Stimulated activated CD8-positive, alpha-beta memory T cell treated with anti-CD3 and anti-CD28 coated beads, Interleukin-15, amount 100 ng/mL, for 24 hours (primary cell): ENCODE data around the gene PGLYRP4.
"Not testable (repeated sequence)": the region's sequence is repeated elsewhere in the genome, so short reads cannot be mapped to it uniquely, and the experiment has no call there.

ENCODE experiments used
- DNase-seq: peaks from one replicate; pipeline ENCODE4 v3.0.0-alpha.2; 2020; ENCODE audit warnings: low read depth

Gene PGLYRP4

DNA sequence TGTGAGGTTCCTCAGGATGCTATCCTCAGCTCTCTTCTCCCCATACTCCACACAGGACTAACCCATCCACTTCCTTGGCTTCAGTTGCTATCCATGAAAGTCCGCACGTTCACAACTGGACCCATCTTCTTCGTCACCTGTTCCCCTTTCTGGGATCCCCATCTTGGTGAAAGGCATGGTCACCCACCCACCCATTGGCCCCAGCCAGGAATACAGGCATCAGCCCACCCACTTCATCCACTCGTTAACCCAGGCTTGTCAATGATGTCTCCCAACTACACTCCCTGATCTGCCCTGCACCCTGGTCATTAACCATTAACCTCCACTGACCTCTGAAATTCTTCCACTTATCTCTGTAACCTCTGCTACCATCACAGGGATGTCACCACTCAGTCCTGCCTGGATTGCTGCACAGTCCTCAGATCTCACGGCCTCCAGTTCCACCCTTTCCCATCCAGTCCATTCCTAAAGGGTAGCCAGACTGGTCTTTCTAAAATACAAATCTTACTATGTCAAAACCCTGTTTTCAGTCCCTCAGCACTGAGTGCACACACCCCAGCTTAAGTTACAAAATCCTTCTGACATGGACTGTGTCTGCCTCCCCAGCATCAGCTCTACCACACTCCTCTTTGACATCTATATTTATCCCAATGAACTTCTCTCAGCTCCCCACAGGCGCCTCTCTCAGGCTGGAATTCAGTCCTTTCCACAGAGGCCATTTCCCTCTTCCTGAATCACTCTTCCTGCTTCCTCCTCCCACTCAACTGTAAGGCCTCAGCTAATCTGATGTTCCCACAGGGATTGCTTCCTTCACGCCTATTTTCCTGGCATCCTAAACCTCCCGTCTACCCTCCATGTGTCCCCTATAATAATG lies 10.4 kb downstream of the PGLYRP4 start:
- DNase-seq, result no peak

DNA sequence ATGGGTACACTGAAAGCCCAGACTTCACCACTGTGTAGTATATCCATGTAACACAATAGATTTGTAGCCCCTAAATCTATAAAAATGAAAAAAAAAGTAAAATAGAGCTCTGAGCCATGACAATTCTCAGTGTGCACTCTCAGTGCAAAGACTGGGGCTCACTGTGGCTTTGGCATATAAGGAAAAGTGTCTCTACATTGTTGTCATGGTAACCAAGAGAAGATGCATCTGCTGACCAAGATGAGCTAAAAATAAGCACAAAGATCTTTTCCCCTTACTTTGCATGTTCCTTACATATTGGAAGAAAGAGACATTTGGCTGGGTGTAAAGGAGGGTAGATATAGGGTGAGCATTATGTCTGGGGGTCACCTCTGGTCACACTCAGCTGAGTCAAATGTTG lies 12.0 kb downstream of the PGLYRP4 start:
- no peak for DNase-seq

GRCh38 chr1:153333902-153334301 lies 14.7 kb downstream of the PGLYRP4 start:
- DNase-seq, result no peak

DNA sequence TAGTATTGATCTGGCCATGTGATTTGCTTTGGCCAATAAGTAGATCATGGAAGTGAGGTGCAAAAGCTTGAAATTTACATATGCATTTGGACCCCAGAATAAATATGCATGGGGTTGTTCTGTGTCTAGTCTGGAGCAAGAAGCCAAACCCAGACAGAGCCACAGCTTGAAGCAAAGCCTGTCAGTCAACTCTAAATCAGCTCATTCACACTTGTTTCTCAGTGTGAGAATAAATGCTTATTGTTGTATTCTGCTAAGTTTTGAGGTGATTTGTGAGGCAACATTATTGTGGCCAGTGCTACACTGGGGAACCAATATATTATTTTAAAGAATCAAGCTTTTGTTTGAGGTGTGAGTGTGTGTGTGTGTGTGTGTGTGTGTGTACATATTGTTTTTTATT lies 23.7 kb downstream of the PGLYRP4 start:
- DNase-seq, result no peak

DNA sequence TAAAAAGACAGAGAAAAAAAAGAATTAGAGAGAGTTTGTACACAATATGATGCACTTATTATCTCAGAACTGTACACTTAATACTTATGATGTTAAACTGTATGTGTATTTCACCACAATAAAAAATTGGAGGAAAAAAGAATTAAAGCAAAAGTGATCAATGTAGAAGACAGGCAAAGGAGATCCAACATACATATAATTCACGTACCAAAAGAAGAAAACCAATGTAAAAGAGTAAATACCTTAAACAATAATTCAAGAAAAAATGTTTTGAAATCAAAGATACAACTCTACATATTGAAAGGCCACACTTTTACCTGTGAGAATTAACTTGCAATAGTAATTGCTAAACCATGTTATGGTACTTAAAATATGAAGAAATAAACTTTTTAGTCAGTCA lies 26.1 kb downstream of the PGLYRP4 start:
- DNase-seq, result no peak

- not testable (repeated sequence) for DNase-seq
These were observed 30.5 kb downstream of the PGLYRP4 start for GRCh38 chr1:153318145-153318544.

DNA sequence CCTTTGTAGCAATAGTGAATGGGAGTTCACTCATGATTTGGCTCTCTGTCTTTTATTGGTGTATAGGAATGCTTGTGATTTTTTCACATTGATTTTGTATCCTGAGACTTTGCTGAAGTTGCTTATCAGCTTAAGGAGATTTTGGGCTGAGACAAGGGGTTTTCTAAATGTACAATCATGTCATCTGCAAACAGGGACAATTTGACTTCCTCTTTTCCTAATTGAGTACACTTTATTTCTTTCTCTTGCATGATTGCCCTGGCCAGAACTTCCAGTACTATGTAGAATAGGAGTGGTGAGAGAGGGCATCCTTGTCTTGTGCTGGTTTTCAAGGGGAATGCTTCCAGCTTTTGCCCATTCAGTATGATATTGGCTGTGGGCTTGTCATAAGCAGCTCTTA lies 32.6 kb downstream of the PGLYRP4 start:
- not testable (repeated sequence) for DNase-seq

DNA sequence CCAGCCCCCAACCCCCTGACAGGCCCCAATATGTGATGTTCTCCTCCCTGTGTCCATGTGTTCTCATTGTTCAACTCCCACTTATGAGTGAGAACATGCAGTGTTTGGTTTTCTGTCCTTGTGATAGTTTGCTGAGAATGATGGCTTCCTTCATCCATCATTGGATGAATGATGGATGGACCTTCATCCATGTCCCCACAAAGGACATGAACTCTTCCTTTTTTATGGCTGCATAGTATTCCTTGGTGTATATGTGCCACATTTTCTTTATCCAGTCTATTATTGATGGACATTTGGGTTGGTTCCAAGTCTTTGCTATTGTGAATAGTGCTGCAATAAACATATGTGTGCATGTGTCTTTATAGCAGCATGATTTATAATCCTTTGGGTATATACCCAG lies 34.3 kb downstream of the PGLYRP4 start:
- not testable (repeated sequence) for DNase-seq

DNA sequence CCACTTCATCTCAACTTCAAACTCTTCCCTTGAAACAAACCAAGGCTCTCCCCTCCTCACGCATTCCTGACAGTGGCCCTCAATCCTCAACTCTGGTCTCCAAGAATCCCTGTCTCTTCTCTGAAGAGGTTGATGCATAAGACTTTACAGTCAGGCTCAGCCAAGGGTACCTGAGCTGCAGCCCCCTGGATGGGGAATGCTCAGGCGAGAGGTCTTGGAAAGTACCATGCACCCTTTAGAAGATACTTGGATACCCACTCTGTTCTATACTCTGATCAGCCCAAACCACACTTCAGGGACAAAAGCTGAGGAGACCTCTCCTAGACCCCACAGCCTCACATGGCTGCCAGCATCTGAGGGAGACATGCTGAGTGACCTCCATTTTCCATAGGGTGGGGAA lies 35.4 kb downstream of the PGLYRP4 start:
- no peak for DNase-seq

DNA sequence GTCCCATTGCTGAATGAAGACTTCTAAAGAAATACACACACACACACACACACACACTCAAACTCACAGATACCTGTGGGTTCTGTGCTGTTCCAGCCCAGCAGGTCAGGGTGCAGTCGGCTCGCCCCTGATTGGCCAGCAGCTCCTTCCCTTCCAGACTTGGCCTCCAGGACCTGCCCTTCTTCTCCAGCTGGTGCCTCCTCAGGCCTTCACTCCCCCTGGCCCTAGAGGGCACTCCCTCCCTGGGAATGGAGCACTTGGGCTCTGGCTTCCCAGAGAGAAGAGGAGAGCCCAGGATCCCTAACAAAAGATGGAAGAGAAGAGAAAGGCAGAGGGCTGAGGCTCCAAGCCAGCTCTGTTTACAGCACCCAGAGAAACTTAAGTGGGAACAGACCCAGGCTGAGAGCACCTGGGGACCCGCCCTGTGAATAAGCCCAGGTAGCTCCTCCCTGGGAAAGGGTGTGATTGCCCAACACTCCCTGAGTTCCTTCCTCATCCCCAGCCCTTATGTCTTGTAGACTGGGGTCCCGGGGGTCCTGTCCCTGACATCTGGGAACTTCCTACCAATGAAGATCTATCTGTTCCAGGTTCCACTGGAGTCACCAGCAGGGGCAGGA lies 36.0 kb downstream of the PGLYRP4 start, which contains the start of gene PGLYRP3:
Gene PGLYRP3 (minus strand): TSS at position 383 of the 617 bp plus-strand sequence. CDS start 2,287 bp downstream, outside the sequence.
- no peak for DNase-seq

DNA sequence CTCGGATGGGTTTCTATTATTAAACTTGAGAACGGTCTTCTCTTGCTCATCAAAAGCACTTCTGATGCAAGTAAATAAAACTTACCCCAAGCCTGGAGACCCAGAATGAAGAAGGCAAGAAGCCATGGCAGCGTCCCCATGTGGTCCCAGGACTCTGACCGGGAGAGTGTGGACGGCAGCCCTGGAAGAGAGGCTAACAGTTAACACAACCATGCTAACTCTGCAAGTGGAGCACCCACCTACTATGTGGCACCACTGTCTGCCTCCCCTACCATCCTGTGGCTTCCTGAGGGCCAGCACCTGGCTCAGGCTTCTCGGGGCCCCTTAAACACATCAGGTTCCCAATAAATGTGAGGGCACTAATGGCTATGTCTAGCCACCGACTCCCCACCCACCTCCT lies 38.1 kb downstream of the PGLYRP4 start:
- DNase-seq, result no peak

GRCh38 chr1:153309441-153309840 lies 39.2 kb downstream of the PGLYRP4 start:
- no peak for DNase-seq

- DNase-seq, result no peak
These were observed 40.1 kb downstream of the PGLYRP4 start for GRCh38 chr1:153308540-153308939.

GRCh38 chr1:153307221-153307600 lies 41.4 kb downstream of the PGLYRP4 start:
- DNase-seq, result no peak

DNA sequence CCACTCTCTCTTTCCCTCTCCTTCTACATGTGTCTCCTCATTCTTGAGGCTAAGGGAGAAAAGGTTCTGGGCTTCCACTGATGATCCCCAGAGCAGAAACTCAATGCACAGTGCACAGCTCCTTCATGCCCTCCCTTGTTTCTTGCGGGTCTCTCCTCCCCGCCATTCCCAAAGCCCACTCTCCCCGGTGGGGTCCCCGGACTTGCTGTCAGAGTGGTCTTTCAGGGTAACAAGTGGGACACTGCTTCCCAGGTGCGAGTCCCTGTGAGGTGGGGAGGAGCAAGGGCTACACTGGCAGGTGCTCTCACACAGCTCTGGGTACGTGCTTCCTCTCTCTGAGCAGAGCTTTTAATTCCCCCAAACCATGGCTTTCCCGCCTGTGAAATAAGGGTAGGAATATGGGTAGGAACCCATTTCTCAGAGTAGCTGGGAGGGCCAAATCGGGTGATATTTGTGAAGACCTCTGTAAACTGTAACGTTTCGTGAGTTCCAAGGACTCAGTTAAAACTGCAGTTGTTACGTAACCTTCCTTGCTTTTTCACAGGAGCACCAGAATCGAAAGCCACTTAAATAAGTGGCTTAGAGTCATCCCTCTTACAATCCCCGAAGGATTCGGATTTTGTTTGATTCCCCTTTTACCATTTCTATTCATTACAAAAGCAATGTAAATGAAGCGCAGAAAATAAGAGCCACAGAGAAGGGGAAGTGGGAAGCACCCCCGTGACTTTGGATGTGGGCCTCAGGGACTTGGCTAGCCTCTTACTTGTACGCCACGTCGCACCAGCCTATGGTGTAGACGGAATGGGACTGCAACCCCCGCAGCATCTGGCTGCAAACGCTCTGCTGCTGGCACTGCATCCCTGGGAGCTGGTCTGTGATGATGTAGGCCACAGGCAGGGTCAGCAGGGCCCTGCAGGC lies 42.1 kb downstream of the PGLYRP4 start:
- DNase-seq, result no peak

- DNase-seq, result no peak
These were observed 43.0 kb downstream of the PGLYRP4 start for GRCh38 chr1:153305682-153306081.

GRCh38 chr1:153302308-153302707 lies 46.3 kb downstream of the PGLYRP4 start:
- no peak for DNase-seq

DNA sequence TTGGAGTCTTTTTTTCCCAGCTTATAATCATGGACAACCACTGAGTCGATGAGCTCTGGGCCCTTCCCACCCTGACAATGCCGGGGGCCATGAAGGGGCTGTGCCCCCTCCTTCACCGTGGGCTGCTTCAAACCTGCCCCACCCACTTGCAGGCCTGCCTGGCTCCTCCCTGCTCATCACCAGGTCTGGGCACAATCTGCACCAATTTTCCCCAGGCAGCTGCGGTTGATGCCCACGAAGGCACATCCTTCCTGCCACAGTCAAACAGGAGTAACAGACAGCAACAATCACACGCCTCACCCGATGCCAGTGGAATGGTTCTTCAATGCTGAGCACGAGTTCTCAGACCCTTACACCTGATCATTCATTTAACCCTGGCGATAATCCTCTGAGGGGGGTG lies 54.8 kb downstream of the PGLYRP4 start:
- no peak for DNase-seq

DNA sequence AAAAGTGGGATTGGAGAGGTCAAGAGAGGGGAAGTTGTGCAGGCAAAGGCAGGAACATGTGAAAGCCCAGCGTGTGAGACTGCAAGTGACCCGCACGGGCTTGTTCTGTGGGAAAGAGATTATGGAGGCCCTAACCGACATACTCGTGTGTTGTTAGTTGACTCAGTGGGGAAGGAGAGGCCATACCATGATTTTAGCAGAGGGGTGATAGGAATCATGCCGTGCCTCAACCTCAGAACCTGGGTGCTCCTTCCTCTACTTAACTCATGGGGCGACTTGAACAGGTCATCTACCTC lies 55.2 kb downstream of the PGLYRP4 start:
- DNase-seq, result no peak

DNA sequence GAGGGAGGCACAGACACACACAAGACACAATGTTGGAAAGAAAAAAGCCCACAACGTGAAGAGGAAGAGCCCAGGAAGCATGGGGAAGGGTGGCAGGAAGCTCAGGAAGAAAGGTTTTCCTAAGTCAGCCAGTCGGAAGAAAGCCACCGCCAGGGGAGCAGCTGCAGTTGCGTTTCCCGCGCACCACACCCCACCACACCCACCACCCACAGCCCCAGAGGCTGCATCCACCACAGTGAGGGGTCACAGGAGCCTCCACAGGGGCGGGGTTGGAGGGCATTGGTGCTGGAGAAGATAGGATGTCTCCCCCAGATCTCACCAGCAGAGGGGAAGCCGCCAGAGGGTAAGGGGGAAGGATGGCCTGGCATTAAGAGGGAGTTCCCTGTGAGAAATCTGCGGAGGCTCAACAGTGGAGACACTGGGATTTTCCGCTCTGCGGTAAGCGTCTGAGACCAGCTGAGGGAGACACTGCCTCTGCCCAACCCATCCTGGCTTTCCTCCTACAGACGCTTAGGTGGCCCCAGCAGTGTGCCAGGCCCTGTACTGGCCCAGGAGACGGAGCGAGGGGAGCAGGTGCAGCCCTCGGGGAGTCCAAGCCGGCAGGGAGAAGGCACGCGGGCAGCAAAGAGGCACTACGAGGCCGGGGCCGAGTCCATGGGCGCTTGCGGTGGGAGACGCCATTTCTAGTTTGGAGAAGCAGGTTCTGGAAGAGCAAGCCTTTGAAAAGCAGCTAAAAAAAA lies 55.7 kb downstream of the PGLYRP4 start:
- no peak for DNase-seq

GRCh38 chr1:153292185-153292584 lies 56.5 kb downstream of the PGLYRP4 start:
- DNase-seq, result no peak

GRCh38 chr1:153291514-153291913 lies 57.1 kb downstream of the PGLYRP4 start:
- no peak for DNase-seq
